Limb (tissue), 2 donors: ENCODE measurements around the gene MGAT4D.
"Not testable (repeated sequence)": the region's sequence is repeated elsewhere in the genome, so short reads cannot be mapped to it uniquely, and the experiment has no call there.

Source experiments
- DNase-seq, 2 donors: peaks; one replicate each; pipeline ENCODE4 v3.0.0-alpha.2; 2016; ENCODE audit errors: extremely low spot score in 2 of 2

The MGAT4D gene

GRCh38 chr4:140439644-140440142 lies 58.4 kb downstream of the MGAT4D start:
- DNase-seq = no peak

DNA sequence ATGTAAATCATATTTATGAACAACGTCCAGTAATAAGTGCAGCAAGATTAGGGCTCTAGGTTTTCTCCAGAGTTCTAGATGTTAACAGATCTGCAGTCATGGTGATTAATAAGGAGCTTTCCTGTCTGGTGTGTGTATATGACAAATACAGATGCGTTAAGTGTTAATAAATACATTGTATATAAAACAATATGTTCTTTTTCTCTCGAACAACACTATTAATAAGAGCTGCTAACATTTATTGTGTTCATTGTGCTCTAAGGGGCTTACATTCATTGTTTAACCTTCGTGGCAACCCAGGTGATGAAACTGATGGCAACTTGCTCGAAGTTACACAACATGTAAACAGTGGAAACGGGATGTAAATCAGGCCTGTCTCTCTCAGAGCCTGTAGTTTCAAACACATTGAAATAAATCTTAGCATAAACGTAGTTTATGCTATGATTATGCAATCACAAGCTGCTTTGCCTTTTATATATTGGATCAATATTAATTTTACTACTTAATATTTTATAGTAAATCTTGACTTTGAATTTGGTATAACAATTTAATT lies 70.1 kb downstream of the MGAT4D start:
- DNase-seq = no peak

DNA sequence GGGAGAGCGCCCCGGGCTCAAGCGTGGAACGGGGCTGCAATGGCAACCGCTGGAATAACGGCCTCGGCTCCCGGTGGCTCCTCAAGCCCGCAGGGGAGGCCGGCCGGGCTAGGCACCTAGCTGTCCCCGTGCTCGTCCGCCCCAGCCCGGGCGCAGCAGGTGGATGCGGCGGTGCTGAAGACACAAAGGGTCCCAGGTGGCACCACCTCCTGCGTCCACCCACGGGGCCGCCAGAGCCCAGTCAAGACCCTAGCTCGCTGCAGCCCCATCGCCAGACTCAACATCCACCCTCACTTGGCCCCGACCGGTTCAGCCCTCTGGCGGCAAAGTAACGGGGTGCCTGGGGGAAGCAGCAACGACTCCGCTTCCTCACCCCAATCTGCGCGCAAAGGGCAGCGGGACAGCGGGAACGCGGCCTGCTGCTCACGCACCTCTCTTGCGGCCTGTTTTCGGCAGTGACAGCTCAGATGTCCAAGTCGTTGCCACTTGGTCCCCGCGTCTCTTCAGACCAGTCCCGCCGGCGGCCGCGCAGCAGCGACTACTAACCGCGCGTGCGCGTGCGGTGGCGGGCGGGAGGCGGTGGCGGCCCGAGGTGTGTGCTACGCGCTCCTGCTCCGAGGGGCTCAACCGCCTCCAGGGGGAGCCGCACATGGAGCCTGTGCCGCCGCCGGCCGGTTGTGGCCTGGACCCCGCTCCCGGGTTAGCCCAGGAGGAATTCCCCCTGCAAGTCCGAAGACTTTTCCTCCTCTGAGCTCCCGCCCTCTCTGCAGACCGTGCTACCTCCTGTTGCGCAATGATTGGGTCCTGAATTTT lies 70.8 kb downstream of the MGAT4D start, which contains the start of gene CLGN:
TSS of gene CLGN (minus strand) at position 543 of the 813 bp plus-strand sequence. CDS start 14,570 bp downstream, outside the sequence.
- peak; percentile 66 to 89 for DNase-seq

GRCh38 chr4:140426610-140427105 lies 71.4 kb downstream of the MGAT4D start:
- DNase-seq = no peak

GRCh38 chr4:140423106-140423505 lies 75.0 kb downstream of the MGAT4D start:
- DNase-seq = no peak

GRCh38 chr4:140413130-140413969 lies 84.7 kb downstream of the MGAT4D start:
- not testable (repeated sequence) for DNase-seq

DNA sequence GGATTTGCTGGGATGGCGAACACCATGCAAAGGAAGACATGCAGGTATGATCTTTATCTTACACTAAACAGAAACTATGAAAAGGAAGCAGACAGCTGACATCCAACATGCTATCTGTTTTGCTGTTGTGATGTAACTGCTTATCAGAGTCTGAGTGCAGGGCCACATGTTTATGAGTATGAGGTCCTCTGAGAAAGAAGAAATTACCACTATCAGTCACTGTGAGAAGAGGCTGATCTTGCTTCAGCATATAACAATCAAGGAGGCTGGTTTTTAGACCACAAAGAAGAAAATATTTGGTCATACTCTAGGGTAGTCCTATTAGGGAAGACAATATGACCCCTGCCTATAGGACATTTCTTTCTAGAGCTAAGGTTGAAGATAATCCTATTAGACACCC lies 89.1 kb downstream of the MGAT4D start:
- no peak for DNase-seq

DNA sequence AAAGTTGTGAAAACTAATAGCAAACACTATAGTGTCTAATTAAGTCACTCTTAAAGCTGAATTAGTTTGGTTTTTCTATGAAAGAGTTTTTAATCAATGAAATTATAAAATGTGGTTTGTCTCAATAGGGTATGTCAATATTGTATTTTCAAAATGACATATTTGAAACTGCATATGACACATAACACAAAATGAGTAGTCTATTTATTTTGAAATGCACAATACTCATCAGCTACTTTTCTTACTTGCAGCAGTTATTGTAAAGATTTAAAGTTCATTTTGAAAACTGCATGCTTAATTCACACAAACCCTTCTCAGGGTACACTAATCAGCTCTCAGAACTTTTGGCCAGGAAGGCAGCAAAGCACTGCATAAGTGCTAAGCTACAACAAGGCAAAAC lies 91.8 kb downstream of the MGAT4D start:
- DNase-seq = no peak

- DNase-seq = no peak
Measured at GRCh38 chr4:140400111-140400510, 98.0 kb downstream of the MGAT4D start.

DNA sequence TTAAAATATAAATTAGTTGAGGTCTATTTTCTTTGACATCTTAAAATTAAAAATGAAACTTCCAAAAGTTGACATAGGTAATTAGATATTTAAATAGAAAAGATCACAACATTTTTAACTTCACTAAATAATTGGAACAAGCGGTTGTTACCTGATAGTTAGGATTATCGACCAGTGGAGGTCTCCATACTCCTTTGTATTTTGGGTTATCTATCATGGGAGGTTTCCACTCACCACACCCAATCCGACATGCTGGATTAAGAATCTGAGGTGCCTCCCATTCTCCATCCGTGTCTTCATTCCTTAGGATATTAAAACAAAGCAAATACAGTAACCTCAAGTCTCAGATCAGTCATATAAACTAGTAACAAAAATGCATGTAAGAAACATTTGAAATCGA lies 102.4 kb downstream of the MGAT4D start:
- DNase-seq = no peak
